RPMI7951 (cell line): ENCODE measurements around the gene PPP1R15B. TPM values are rescaled to one million over a fixed set of nuclear protein-coding genes. Genes with fewer than 3 reads are reported as not detected.
A peak's percentile ranks its signal among the peaks of the same experiment; 100 is the strongest.

Experiments
- DNase-seq: peaks from one replicate; pipeline ENCODE4 v3.0.0-alpha.2; 2012; ENCODE audit warnings: low read depth
- total RNA-seq: library from RNA; depleted of rRNA; stranded (reverse); fragments of >200 nt; shearing (Covaris generic); gene quantifications from 2 replicates; pipeline ENCODE4 v1.2.3, GENCODE V29; 2014; rRNA removed

Gene PPP1R15B
- total RNA-seq, result 18.3 and 21.7 TPM in 2 replicates

GRCh38 chr1:204411451-204412204, at the start of gene PPP1R15B:
PPP1R15B (minus strand) TSS chr1:204411817; CDS start chr1:204411411, 406 bp downstream.
- peak; percentile 98 for DNase-seq

- no peak for DNase-seq
Measured at GRCh38 chr1:204460346-204460745, 48.7 kb upstream of the PPP1R15B start.

GRCh38 chr1:204459706-204460105, 48.1 kb upstream of the PPP1R15B start:
- DNase-seq, result no peak

GRCh38 chr1:204457666-204458065, 46.0 kb upstream of the PPP1R15B start:
- DNase-seq, result no peak

GRCh38 chr1:204456826-204457442, 45.3 kb upstream of the PPP1R15B start:
- no peak for DNase-seq

- DNase-seq, result no peak
Measured at GRCh38 chr1:204455831-204456145, 44.2 kb upstream of the PPP1R15B start.

- DNase-seq, result no peak
Measured at GRCh38 chr1:204455063-204455830, 43.6 kb upstream of the PPP1R15B start.

GRCh38 chr1:204454476-204454875, 42.9 kb upstream of the PPP1R15B start:
- no peak for DNase-seq

- DNase-seq, result no peak
Measured at GRCh38 chr1:204453141-204453772, 41.6 kb upstream of the PPP1R15B start.

GRCh38 chr1:204451352-204452124, 39.9 kb upstream of the PPP1R15B start:
- no peak for DNase-seq

- DNase-seq, result no peak
Measured at GRCh38 chr1:204450461-204451257, 39.0 kb upstream of the PPP1R15B start.

- DNase-seq, result no peak
Measured at GRCh38 chr1:204449678-204450280, 38.2 kb upstream of the PPP1R15B start.

GRCh38 chr1:204448991-204449677, 37.5 kb upstream of the PPP1R15B start:
- no peak for DNase-seq

GRCh38 chr1:204448344-204448964, 36.8 kb upstream of the PPP1R15B start:
- peak; percentile 31 for DNase-seq

GRCh38 chr1:204447736-204448135, 36.1 kb upstream of the PPP1R15B start:
- DNase-seq, result no peak

- no peak for DNase-seq
Measured at GRCh38 chr1:204447190-204447589, 35.6 kb upstream of the PPP1R15B start.

GRCh38 chr1:204446413-204447111, 34.9 kb upstream of the PPP1R15B start:
- DNase-seq, result peak; percentile 47

- DNase-seq, result peak; percentile 51
Measured at GRCh38 chr1:204445860-204446412, 34.3 kb upstream of the PPP1R15B start.
